ENCODE measurements around the gene IPCEF1.

The IPCEF1 gene

GRCh38 chr6:154164397-154164796, 192.2 kb downstream of the IPCEF1 start:
- in situ Hi-C loops (cut with HindIII; ENCODE audit: low sequenced_read_pairs), result loop anchor here (25.0 kb wide), 1 partner anchor 223 kb away; no protein-coding TSS in a partner anchor
- H3K4me3 ChIP-seq (ENCODE audit: low read depth, low read length), result no peak overlapping the region
- no peak for TF ChIP-seq CTCF (IDR thresholded peaks at IDR 0.05; ENCODE audit: low read depth, low read length)
- DNase-seq (ENCODE audit: low read depth, low spot score), result peak; percentile 87

- no peak for TF ChIP-seq CTCF (IDR thresholded peaks at IDR 0.05; ENCODE audit: low read depth, low read length)
- H3K4me3 ChIP-seq (ENCODE audit: low read depth, low read length), result no peak overlapping the region
- in situ Hi-C loops (cut with HindIII; ENCODE audit: low sequenced_read_pairs), result loop anchor here (25.0 kb wide), 1 partner anchor 226 kb away; no protein-coding TSS in a partner anchor
- DNase-seq (ENCODE audit: low read depth, low spot score), result no peak
These were observed 194.9 kb downstream of the IPCEF1 start for GRCh38 chr6:154161689-154162088.

GRCh38 chr6:154159126-154159525, 197.5 kb downstream of the IPCEF1 start:
- H3K4me3 ChIP-seq (ENCODE audit: low read depth, low read length), result no peak overlapping the region
- TF ChIP-seq CTCF (IDR thresholded peaks at IDR 0.05; ENCODE audit: low read depth, low read length), result no peak
- DNase-seq (ENCODE audit: low read depth, low spot score), result no peak
- in situ Hi-C loops (cut with HindIII; ENCODE audit: low sequenced_read_pairs), result loop anchor here (25.0 kb wide), 1 partner anchor 228 kb away; no protein-coding TSS in a partner anchor

- in situ Hi-C loops (cut with HindIII; ENCODE audit: low sequenced_read_pairs), result loop anchor here (25.0 kb wide), 1 partner anchor 230 kb away; no protein-coding TSS in a partner anchor
- no peak for TF ChIP-seq CTCF (IDR thresholded peaks at IDR 0.05; ENCODE audit: low read depth, low read length)
- H3K4me3 ChIP-seq (ENCODE audit: low read depth, low read length), result no peak overlapping the region
- no peak for DNase-seq (ENCODE audit: low read depth, low spot score)
These were observed 198.9 kb downstream of the IPCEF1 start for GRCh38 chr6:154157706-154158105.

GRCh38 chr6:154157082-154157481, 199.5 kb downstream of the IPCEF1 start:
- TF ChIP-seq CTCF (IDR thresholded peaks at IDR 0.05; ENCODE audit: low read depth, low read length), result no peak
- no peak for DNase-seq (ENCODE audit: low read depth, low spot score)
- in situ Hi-C loops (cut with HindIII; ENCODE audit: low sequenced_read_pairs), result loop anchor here (25.0 kb wide), 1 partner anchor 230 kb away; no protein-coding TSS in a partner anchor
- no peak overlapping the region for H3K4me3 ChIP-seq (ENCODE audit: low read depth, low read length)

GRCh38 chr6:154156135-154156896, 200.3 kb downstream of the IPCEF1 start:
- no peak overlapping the region for H3K4me3 ChIP-seq (ENCODE audit: low read depth, low read length)
- peak; percentile 87 for TF ChIP-seq CTCF (IDR thresholded peaks at IDR 0.05; ENCODE audit: low read depth, low read length)
- DNase-seq (ENCODE audit: low read depth, low spot score), result peak; percentile 52
- in situ Hi-C loops (cut with HindIII; ENCODE audit: low sequenced_read_pairs), result loop anchor here (25.0 kb wide), 1 partner anchor 231 kb away; no protein-coding TSS in a partner anchor
